Neural crest cell (in vitro differentiated cells): ENCODE measurements around the gene SCAI. TPM values are rescaled to one million over a fixed set of nuclear protein-coding genes. Genes with fewer than 3 reads are reported as not detected.

Source experiments
- DNase-seq: peaks from one replicate; pipeline ENCODE4 v3.0.0; 2021; ENCODE audit warnings: low read depth, mixed read lengths, low spot score
- H3K27ac Mint-ChIP-seq: one replicate; pipeline ENCODE4 v1.8.0; 2021; ENCODE audit warnings: mild to moderate bottlenecking, mixed read lengths; ENCODE audit not compliant: unreplicated experiment
- H3K27me3 Mint-ChIP-seq: 2 replicates; pipeline ENCODE4 v1.8.0; 2021; ENCODE audit warnings: low read depth, mild to moderate bottlenecking, mixed read lengths
- H3K36me3 Mint-ChIP-seq: 2 replicates; pipeline ENCODE4 v1.8.0; 2021; ENCODE audit warnings: low read depth, mild to moderate bottlenecking, mixed read lengths
- H3K4me1 Mint-ChIP-seq: 2 replicates; pipeline ENCODE4 v1.8.0; 2021; ENCODE audit warnings: mixed read lengths
- H3K4me3 Mint-ChIP-seq: one replicate; pipeline ENCODE4 v1.8.0; 2021; ENCODE audit warnings: mild to moderate bottlenecking, mixed read lengths
- H3K9me3 Mint-ChIP-seq: 2 replicates; pipeline ENCODE4 v1.8.0; 2021; ENCODE audit warnings: mixed read lengths
- total RNA-seq: library from RNA; stranded (reverse); gene quantifications from 2 replicates; pipeline ENCODE4 v1.2.1, GENCODE V29; 2021
- TF ChIP-seq, protein P1 (sequence below): fragments of 200-600 bp; sonication (generic); conservative IDR thresholded peaks from 2 replicates; pipeline ENCODE4 v1.5.0; 2021; ENCODE audit warnings: antibody characterized with exemption, mild to moderate bottlenecking

SCAI gene
- total RNA-seq, 1 donor from 2014 or later = 13.1 TPM

DNA sequence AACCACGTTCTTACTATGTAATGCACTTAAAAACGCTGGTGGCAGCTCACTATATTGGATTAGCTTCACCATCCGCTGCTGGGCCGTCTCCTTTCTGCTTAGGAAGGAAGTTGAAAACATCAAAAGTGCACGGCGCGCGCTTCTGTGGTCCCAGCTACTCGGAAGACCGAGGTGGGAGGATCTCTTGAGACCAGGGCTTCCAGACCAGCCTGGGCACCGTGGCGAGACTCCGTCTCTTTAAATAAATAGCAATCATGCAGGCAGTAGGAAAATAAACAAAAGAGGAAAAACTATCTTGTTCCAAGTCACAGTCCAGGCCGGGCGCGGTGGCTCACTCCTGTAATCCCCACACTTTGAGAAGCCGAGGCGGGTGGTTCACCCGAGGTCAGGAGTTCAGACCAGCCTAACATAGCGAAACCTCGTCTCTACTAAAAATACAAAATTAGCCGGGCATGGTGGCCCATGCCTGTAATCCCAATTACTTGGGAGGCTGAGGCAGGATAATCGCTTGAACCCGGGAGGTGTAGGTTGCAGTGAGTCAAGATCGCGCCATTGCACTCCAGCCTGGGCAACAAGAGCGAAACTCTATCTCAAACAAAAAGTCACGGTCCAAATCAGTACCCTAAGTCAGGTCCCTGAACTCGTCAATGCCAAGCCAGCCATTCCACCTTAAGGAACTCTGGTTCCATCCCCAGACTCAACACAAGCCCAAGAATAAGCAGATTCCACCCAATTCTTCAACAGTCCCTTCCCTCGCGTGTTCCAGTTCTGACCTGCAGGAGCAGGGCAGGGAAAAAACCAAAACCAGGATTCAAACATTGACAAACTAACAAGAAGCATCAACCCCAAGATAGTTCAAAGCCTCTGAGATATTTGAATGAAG lies 201.4 kb downstream of the SCAI start:
- peak; percentile 40 for DNase-seq
- peaks cover 23% of the 10 kb centered on the region for H3K4me1 Mint-ChIP-seq
- H3K4me3 Mint-ChIP-seq = peak overlapping the region; percentile 86
- H3K27ac Mint-ChIP-seq = peak overlapping the region; percentile 59
- no peaks in the 10 kb centered on the region for H3K27me3 Mint-ChIP-seq
- TF ChIP-seq, protein P1, sequence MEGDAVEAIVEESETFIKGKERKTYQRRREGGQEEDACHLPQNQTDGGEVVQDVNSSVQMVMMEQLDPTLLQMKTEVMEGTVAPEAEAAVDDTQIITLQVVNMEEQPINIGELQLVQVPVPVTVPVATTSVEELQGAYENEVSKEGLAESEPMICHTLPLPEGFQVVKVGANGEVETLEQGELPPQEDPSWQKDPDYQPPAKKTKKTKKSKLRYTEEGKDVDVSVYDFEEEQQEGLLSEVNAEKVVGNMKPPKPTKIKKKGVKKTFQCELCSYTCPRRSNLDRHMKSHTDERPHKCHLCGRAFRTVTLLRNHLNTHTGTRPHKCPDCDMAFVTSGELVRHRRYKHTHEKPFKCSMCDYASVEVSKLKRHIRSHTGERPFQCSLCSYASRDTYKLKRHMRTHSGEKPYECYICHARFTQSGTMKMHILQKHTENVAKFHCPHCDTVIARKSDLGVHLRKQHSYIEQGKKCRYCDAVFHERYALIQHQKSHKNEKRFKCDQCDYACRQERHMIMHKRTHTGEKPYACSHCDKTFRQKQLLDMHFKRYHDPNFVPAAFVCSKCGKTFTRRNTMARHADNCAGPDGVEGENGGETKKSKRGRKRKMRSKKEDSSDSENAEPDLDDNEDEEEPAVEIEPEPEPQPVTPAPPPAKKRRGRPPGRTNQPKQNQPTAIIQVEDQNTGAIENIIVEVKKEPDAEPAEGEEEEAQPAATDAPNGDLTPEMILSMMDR = no peak
- no peaks in the 10 kb centered on the region for H3K9me3 Mint-ChIP-seq
- H3K36me3 Mint-ChIP-seq = no peaks in the 10 kb centered on the region

DNA sequence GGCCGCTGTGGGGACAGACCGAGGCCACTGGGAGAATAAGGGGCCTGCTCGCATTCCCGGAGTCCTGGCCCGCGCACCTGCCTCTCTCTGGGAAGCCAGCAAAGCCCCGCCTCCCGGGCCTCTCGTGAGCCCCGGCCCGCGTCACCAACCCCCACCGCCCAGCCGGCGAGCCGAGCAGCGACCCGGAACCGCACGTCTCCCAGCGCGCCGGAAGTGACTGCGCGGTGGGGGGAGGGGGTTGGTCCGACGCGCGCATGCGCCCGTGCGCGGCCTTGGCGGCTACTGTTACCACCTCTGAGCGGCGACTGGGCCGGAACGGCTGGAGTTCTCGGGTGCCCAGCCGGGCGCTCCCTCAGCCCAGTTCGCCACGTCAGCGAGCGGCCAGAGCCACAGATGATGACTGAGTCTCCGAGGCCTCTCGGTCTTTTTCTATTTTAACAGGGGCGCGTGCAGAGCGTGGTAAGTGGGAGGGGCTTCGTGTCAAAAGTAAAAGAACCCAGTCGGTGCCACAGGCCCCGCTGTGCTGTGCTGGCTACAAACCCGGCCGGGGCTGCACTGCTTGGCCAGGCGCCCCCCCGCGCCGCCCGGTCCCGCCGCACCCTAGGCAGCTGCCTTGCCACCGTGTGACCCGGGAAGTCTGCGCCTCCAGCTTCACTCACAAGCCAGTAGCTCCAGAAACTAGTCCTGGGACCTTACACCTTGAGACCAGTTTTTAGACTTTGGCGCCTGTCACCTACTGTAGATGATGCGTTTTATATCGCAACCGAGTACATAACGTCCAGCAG lies 202.2 kb downstream of the SCAI start, which contains the start of gene GOLGA1:
GOLGA1 (minus strand) TSS at position 190 of the 785 bp plus-strand sequence. CDS start 2,372 bp downstream, outside the sequence.
- no peaks in the 10 kb centered on the region for H3K9me3 Mint-ChIP-seq
- H3K27ac Mint-ChIP-seq = peak within 1 kb of the TSS; percentile 99
- TF ChIP-seq, protein P1 = no peak
- H3K4me1 Mint-ChIP-seq = peaks cover 23% of the 10 kb centered on the region
- no peaks in the 10 kb centered on the region for H3K36me3 Mint-ChIP-seq
- H3K4me3 Mint-ChIP-seq = peak within 1 kb of the TSS; percentile 86
- DNase-seq = peak; percentile 92
- no peaks in the 10 kb centered on the region for H3K27me3 Mint-ChIP-seq

DNA sequence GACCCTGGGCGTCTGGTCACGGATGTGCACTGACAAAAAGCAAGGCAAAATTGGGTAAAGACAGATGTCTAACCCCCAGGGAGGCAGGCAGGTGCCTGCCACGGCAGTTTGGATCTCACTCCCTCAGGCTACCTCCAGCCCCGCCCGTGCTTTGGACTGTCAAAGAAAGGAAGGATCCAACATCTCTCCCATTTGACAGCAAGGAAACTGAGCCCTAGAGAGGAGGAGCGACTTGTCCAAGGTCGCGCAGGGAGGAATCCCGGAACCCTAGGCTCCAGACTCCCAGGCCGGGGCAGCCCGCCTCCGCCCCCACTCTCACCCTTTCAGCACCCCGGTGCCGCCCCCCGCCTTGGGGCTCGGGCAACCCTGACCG lies 202.8 kb downstream of the SCAI start:
- Mint-ChIP-seq H3K27me3 (no peaks in the 10 kb centered on the region), H3K9me3 (no peaks in the 10 kb centered on the region), H3K27ac (peak overlapping the region; percentile 87), H3K4me1 (peaks cover 23% of the 10 kb centered on the region), H3K36me3 (no peaks in the 10 kb centered on the region), H3K4me3 (peak overlapping the region; percentile 86)
- no peak for DNase-seq
- TF ChIP-seq, protein P1 = no peak

DNA sequence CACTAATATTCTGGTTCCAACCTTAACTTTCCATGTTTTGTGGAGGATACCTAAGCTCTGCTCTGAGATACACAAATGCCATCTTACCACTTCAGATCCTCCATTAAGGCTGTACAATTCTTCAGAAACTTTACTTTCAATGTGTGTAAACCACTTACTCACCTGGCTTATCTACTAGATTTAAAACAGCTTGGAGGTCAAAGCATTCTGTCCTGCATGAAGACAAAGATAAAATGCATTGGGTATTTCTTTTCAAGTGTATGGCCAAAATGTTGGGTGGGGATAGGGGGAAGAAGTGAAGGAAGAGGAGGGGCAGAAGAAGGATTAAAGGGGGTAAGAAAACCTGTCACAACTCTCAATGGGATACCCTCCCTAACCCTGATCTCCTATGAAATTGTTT lies 203.4 kb downstream of the SCAI start:
- H3K36me3 Mint-ChIP-seq = no peaks in the 10 kb centered on the region
- peak overlapping the region; percentile 86 for H3K4me3 Mint-ChIP-seq
- no peak for DNase-seq
- TF ChIP-seq, protein P1 = no peak
- no peaks in the 10 kb centered on the region for H3K9me3 Mint-ChIP-seq
- peak overlapping the region; percentile 87 for H3K27ac Mint-ChIP-seq
- H3K27me3 Mint-ChIP-seq = no peaks in the 10 kb centered on the region
- H3K4me1 Mint-ChIP-seq = peaks cover 23% of the 10 kb centered on the region

DNA sequence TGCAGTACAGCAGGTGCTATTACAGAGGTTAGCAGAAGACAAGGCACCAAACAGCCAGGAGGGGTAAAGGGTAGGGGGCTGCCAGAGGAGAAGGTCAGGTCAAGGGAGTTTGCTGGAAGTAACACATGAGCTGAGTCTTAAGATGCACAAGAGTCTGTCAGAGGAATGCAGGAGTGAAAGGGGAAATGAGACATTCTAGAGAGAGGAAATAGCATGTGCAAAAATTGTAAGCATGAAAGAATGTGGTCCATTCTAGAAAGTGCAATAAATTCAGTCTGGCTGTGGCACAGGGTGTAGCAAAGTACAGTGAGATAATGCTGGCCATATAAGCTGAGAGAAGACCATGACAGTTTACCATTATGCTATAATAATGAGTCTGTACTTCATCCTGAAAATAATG lies 209.0 kb downstream of the SCAI start:
- H3K27ac Mint-ChIP-seq = no peak overlapping the region
- no peak overlapping the region for H3K4me3 Mint-ChIP-seq

More for the DNA sequence above, 209.0 kb downstream of the SCAI start:
- TF ChIP-seq, protein P1 = no peak
- H3K4me1 Mint-ChIP-seq = peaks cover 4% of the 10 kb centered on the region
- H3K36me3 Mint-ChIP-seq = no peaks in the 10 kb centered on the region
- H3K27me3 Mint-ChIP-seq = no peaks in the 10 kb centered on the region
- no peak for DNase-seq
- no peaks in the 10 kb centered on the region for H3K9me3 Mint-ChIP-seq
